ENCODE results near the gene ABCC9.

GRCh38 chr12:21912318-21912717 is 28.9 kb downstream of the ABCC9 start:
- TF ChIP-seq POLR2AphosphoS5 (IDR thresholded peaks at IDR 0.05; ENCODE audit: borderline replicate concordance, low read depth, low read length) (no peak), EZH2 (IDR thresholded peaks at IDR 0.05) (no peak), FOXP2 (optimal IDR thresholded peaks at IDR 0.05; ENCODE audit: control extremely low read depth, extremely low read length, insufficient read depth) (no peak)
